Activated T-cell treated with anti-CD3 and anti-CD28 coated beads for 1 hour (primary cell): ENCODE results near the gene DNASE1L3.

ENCODE experiments used
- DNase-seq: peaks from one replicate; pipeline ENCODE4 v3.0.0-alpha.2; 2020; ENCODE audit warnings: low read depth

The DNASE1L3 gene

GRCh38 chr3:58200846-58201355, 9.9 kb downstream of the DNASE1L3 start:
- no peak for DNase-seq

GRCh38 chr3:58200121-58200709, 10.6 kb downstream of the DNASE1L3 start:
- DNase-seq = no peak

GRCh38 chr3:58198804-58199203, 12.0 kb downstream of the DNASE1L3 start:
- DNase-seq = no peak

- DNase-seq = no peak
Observed at GRCh38 chr3:58198362-58198761, 12.4 kb downstream of the DNASE1L3 start.

- no peak for DNase-seq
Observed at GRCh38 chr3:58197588-58197987, 13.2 kb downstream of the DNASE1L3 start.

GRCh38 chr3:58193682-58194407, 16.9 kb downstream of the DNASE1L3 start:
- no peak for DNase-seq

- no peak for DNase-seq
Observed at GRCh38 chr3:58192069-58192468, 18.7 kb downstream of the DNASE1L3 start.

GRCh38 chr3:58191361-58191991, 19.3 kb downstream of the DNASE1L3 start:
- no peak for DNase-seq

- DNase-seq = no peak
Observed at GRCh38 chr3:58190882-58191281, 19.9 kb downstream of the DNASE1L3 start.

GRCh38 chr3:58190291-58190690, 20.5 kb downstream of the DNASE1L3 start:
- no peak for DNase-seq

GRCh38 chr3:58189691-58190090, 21.1 kb downstream of the DNASE1L3 start:
- no peak for DNase-seq

GRCh38 chr3:58188921-58189451, 21.8 kb downstream of the DNASE1L3 start:
- DNase-seq = no peak

GRCh38 chr3:58188173-58188564, 22.6 kb downstream of the DNASE1L3 start:
- DNase-seq = no peak

GRCh38 chr3:58184982-58185360, 25.8 kb downstream of the DNASE1L3 start:
- DNase-seq = no peak

- no peak for DNase-seq
Observed at GRCh38 chr3:58184309-58184981, 26.3 kb downstream of the DNASE1L3 start.

- no peak for DNase-seq
Observed at GRCh38 chr3:58183891-58184290, 26.9 kb downstream of the DNASE1L3 start.

GRCh38 chr3:58183221-58183620, 27.6 kb downstream of the DNASE1L3 start:
- no peak for DNase-seq

- DNase-seq = no peak
Observed at GRCh38 chr3:58180940-58181587, 29.7 kb downstream of the DNASE1L3 start.

- no peak for DNase-seq
Observed at GRCh38 chr3:58180099-58180880, 30.5 kb downstream of the DNASE1L3 start.

- no peak for DNase-seq
Observed at GRCh38 chr3:58179235-58180098, 31.3 kb downstream of the DNASE1L3 start.
